Chondrocyte (in vitro differentiated cells): Measurements from ENCODE around the gene GZMM. TPM values are rescaled to one million over a fixed set of nuclear protein-coding genes. Genes with fewer than 3 reads are reported as not detected.
A peak's percentile ranks its signal among the peaks of the same experiment; 100 is the strongest.

Experiments
- DNase-seq: peaks from one replicate; pipeline ENCODE4 v3.0.0; 2021; ENCODE audit warnings: mixed read lengths, low spot score
- H3K27ac Mint-ChIP-seq: one replicate; pipeline ENCODE4 v1.8.0; 2021; ENCODE audit warnings: mild to moderate bottlenecking, moderate library complexity, mixed read lengths; ENCODE audit not compliant: unreplicated experiment
- H3K27me3 Mint-ChIP-seq: 2 replicates; pipeline ENCODE4 v1.8.0; 2021; ENCODE audit warnings: low read depth, mixed read lengths
- H3K36me3 Mint-ChIP-seq: 2 replicates; pipeline ENCODE4 v1.8.0; 2021; ENCODE audit warnings: low read depth, mixed read lengths
- H3K4me1 Mint-ChIP-seq: 2 replicates; pipeline ENCODE4 v1.8.0; 2021; ENCODE audit warnings: low read depth, mild to moderate bottlenecking, mixed read lengths
- H3K4me3 Mint-ChIP-seq: one replicate; pipeline ENCODE4 v1.8.0; 2021; ENCODE audit warnings: mild to moderate bottlenecking, moderate library complexity, mixed read lengths; ENCODE audit not compliant: unreplicated experiment
- H3K9me3 Mint-ChIP-seq: 2 replicates; pipeline ENCODE4 v1.8.0; 2021; ENCODE audit warnings: low read depth, mixed read lengths
- CTCF ChIP-seq: fragments of 200-600 bp; sonication (generic); IDR thresholded peaks from 2 replicates; pipeline ENCODE4 v1.5.0; 2021; ENCODE audit warnings: antibody characterized with exemption, mild to moderate bottlenecking, moderate library complexity
- total RNA-seq: library from RNA; stranded (reverse); gene quantifications from 3 replicates; pipeline ENCODE4 v1.2.1, GENCODE V29; 2021

GZMM gene
- total RNA-seq, 1 donor from 2014 or later = not detected

GRCh38 chr19:567296-567900 lies 23.5 kb downstream of the GZMM start:
- no peak overlapping the region for H3K4me3 Mint-ChIP-seq
- H3K4me1 Mint-ChIP-seq = peaks cover 13% of the 10 kb centered on the region
- DNase-seq = no peak
- H3K27me3 Mint-ChIP-seq = no peaks in the 10 kb centered on the region
- H3K27ac Mint-ChIP-seq = no peak overlapping the region
- no peaks in the 10 kb centered on the region for H3K36me3 Mint-ChIP-seq
- no peaks in the 10 kb centered on the region for H3K9me3 Mint-ChIP-seq
- TF ChIP-seq CTCF = no peak

GRCh38 chr19:570251-570686 lies 26.4 kb downstream of the GZMM start:
- H3K27me3 Mint-ChIP-seq = no peaks in the 10 kb centered on the region

GRCh38 chr19:570937-571565 lies 27.2 kb downstream of the GZMM start:
- H3K4me1 Mint-ChIP-seq = peaks cover 40% of the 10 kb centered on the region
- no peaks in the 10 kb centered on the region for H3K9me3 Mint-ChIP-seq
- H3K27me3 Mint-ChIP-seq = no peaks in the 10 kb centered on the region
- H3K4me3 Mint-ChIP-seq = peak overlapping the region; percentile 90
- no peak for TF ChIP-seq CTCF
- no peaks in the 10 kb centered on the region for H3K36me3 Mint-ChIP-seq
- DNase-seq = peak; percentile 71
- peak overlapping the region; percentile 86 for H3K27ac Mint-ChIP-seq

More at GRCh38 chr19:570251-570686, 26.4 kb downstream of the GZMM start:
- peak; percentile 43 for DNase-seq
- no peak for TF ChIP-seq CTCF
- Mint-ChIP-seq H3K4me3 (no peak overlapping the region), H3K9me3 (no peaks in the 10 kb centered on the region), H3K27ac (no peak overlapping the region), H3K36me3 (no peaks in the 10 kb centered on the region), H3K4me1 (peaks cover 33% of the 10 kb centered on the region)

- peak overlapping the region; percentile 90 for H3K4me3 Mint-ChIP-seq
- no peak for DNase-seq
- H3K4me1 Mint-ChIP-seq = peaks cover 45% of the 10 kb centered on the region
- no peak for TF ChIP-seq CTCF
- H3K27me3 Mint-ChIP-seq = no peaks in the 10 kb centered on the region
- H3K27ac Mint-ChIP-seq = peak overlapping the region; percentile 86
- no peaks in the 10 kb centered on the region for H3K36me3 Mint-ChIP-seq
- H3K9me3 Mint-ChIP-seq = no peaks in the 10 kb centered on the region
Measured at GRCh38 chr19:571566-571974, 27.7 kb downstream of the GZMM start.

GRCh38 chr19:572140-572742 lies 28.4 kb downstream of the GZMM start, which contains the start of gene BSG:
BSG (plus strand) TSS chr19:572596; CDS start chr19:572635, 39 bp downstream.
- H3K27ac Mint-ChIP-seq = peak within 1 kb of the TSS; percentile 99
- peak; percentile 98 for DNase-seq
- peak within 1 kb of the TSS; percentile 90 for H3K4me3 Mint-ChIP-seq
- no peaks in the 10 kb centered on the region for H3K9me3 Mint-ChIP-seq
- peaks cover 49% of the 10 kb centered on the region for H3K4me1 Mint-ChIP-seq
- H3K36me3 Mint-ChIP-seq = no peaks in the 10 kb centered on the region
- H3K27me3 Mint-ChIP-seq = no peaks in the 10 kb centered on the region
- TF ChIP-seq CTCF = no peak
